HG03103 (cell line): ENCODE results near the gene SLC25A39.

ENCODE experiments used
- ATAC-seq: cut with Tn5 transposase; IDR thresholded peaks from one replicate; pipeline ENCODE4 v1.9.1; 2021; ENCODE audit warnings: low read depth; ENCODE audit not compliant: unreplicated experiment

SLC25A39 gene

GRCh38 chr17:44314869-44315661 is 9.6 kb downstream of the SLC25A39 start:
- no peak for ATAC-seq

- ATAC-seq, result no peak
These were observed 10.1 kb downstream of the SLC25A39 start for GRCh38 chr17:44314524-44314868.

DNA sequence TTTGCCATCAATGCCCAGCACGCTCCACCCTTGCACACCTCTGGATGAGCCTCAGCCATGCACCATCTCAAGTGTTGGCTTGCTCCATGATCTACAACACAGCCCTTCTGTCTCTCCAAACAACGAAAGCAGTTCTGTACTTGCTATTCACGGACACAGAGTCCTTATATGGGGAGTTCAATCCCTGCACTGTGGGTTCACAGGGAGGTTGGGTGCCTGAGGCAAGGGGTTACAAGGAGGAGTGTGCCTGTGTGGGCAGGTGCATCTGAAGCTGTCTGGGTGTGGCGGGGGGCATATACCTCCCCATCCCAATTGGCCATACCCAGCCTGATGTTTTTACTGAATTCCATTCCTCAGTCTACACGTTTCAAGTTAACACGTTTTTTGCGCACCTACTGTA is 10.6 kb downstream of the SLC25A39 start:
- no peak for ATAC-seq

DNA sequence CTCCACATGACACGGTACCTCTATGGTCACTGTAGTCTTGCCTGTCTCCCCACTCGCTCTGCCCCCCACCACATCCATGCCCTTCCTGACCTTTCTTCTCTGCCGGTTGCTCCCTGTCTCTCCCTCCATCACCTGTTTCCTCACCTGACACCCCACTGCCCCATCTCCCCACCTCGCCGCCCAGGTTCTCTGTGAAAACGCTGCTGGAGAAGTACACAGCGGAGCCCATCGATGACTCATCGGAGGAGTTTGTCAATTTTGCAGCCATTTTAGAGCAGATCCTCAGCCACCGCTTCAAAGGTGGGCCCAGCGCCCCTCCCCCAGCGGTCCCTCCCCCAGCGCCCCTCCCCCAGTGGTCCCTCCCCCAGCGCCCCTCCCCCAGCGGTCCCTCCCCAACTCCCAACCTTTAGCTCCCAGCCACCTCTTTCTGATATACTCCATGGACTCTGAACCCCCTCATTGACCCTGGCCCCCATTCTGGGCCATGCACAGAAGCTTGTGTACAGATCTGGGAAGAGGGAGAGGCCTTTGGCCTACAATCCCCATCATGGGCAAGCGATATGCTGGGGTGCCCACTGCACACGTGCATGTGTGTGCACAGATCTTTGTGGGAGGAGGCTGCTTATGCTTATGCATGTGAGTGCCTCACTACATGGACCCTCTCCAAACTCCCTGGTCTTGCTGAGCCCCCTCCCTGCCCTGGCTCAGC is 12.1 kb downstream of the SLC25A39 start:
- ATAC-seq, result no peak

- no peak for ATAC-seq
These were observed 13.0 kb downstream of the SLC25A39 start for GRCh38 chr17:44311562-44312181.

- ATAC-seq, result no peak
These were observed 13.8 kb downstream of the SLC25A39 start for GRCh38 chr17:44310609-44311376.

DNA sequence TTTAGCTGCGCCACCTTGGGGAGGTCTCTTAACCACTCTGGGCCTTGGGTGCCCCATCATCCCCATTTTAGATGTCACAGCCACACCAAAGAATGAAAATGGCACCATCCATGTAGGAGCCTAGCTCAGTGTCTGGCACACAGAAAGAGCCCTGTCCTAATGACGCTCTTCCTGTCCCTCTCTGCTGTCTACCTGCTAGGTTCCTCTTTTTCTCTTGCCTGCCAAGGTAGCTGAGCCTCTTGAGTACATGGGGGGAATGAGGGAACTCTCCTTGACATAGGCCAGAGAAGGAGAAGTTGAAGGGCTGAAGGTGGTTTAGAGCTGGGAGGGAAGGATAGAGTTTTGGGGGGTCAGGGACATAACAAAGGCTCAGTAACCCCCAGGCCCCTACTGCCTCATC is 14.4 kb downstream of the SLC25A39 start:
- ATAC-seq, result no peak

- ATAC-seq, result no peak
These were observed 15.2 kb downstream of the SLC25A39 start for GRCh38 chr17:44309472-44309871.

GRCh38 chr17:44308865-44309264 is 15.8 kb downstream of the SLC25A39 start:
- ATAC-seq, result no peak

DNA sequence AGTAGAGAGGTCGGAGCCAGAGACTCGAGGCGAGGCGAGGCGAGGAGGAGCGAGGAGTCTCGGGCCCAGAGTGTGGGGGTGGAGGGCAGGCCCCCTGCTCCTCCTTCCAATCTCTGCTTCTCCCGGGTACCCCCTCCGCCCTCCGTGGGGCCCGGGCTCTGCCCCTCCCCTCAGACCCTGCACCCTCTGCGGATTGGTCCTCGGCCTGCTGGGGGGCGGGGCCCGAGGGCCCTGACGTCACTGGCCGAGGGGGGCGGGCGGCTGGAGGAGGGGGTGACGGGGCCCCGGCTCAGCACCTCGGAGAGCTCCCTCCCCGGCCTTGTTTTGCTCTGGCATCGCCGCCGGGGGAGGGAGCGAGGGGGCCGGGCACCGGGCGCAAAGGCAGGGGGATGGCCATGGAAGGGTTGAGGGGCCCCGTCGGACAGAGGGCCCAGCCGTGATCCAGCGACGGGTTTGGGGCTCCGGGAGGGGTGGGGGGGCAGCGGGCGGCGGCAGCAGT is 16.3 kb downstream of the SLC25A39 start, which contains the start of gene RUNDC3A:
TSS of gene RUNDC3A (plus strand) at position 282 of the 499 bp plus-strand sequence. CDS start 232 bp downstream, outside the sequence.
- ATAC-seq, result no peak

- no peak for ATAC-seq
These were observed 17.0 kb downstream of the SLC25A39 start for GRCh38 chr17:44307387-44308186.

DNA sequence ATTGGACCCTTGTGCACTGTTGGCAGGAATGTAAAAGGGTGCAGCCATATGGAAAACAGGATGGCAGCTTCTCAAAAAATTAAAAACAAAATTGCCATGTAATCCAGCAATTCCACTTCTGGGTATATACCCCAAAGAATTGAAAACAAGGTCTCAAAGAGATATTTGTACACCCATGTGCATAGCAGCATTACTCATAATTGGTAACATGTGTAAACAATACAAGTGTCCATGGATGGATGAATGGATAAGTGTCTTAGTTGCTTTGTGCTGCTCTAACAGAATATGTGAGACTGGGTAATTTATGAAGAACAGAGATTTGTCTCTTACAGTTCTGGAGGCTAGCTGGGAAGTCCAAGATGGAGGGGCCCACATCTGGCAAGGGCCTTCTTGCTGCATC is 20.0 kb downstream of the SLC25A39 start:
- ATAC-seq, result no peak

GRCh38 chr17:44297975-44298374 is 26.6 kb downstream of the SLC25A39 start:
- ATAC-seq, result no peak

GRCh38 chr17:44293509-44294226 is 31.0 kb downstream of the SLC25A39 start:
- no peak for ATAC-seq

DNA sequence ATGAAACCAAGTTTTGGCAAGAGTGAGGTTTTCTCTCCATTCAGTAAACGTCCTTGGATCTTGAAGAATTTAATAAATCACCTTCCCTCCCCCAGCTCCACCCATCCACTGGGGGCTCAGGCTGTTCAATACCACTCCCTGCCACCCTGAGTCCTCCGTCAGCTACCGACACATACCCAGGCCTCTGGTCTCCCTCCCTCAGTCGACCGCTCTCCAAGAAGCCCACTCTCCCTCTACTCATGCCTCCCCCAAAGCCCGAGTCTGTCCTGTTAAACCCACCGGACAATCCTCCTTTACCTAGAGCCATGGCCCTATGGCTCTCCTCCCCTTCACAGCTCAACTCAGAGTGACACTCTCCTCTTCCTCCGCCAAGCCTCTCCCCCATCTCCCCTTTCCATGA is 37.0 kb downstream of the SLC25A39 start:
- ATAC-seq, result no peak

DNA sequence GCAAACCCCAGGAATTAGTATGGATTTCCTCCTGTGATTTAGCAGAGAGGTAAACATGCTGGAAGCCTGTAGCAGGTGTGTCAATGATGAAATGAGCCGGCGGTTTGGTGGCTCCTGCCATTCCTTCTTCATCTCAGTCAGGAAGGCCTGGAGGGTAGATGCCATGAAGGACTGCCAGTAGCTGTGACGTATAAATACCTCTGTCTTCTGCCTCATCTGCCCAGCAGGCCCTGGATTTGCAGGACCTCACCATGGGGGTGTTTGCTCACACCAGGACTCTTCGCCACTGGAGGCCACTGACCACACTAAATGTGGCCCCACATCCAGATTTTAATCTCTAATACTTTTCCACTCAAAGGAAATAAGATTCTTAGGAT is 40.6 kb downstream of the SLC25A39 start:
- no peak for ATAC-seq

GRCh38 chr17:44283344-44284023 is 41.1 kb downstream of the SLC25A39 start:
- ATAC-seq, result no peak

GRCh38 chr17:44282264-44282663 is 42.4 kb downstream of the SLC25A39 start:
- no peak for ATAC-seq

- no peak for ATAC-seq
These were observed 43.1 kb downstream of the SLC25A39 start for GRCh38 chr17:44281570-44281969.
